OCI-LY7 (cell line): ENCODE data around the gene ERCC5. TPM values are rescaled to one million over a fixed set of nuclear protein-coding genes. Genes with fewer than 3 reads are reported as not detected.

Source experiments
- BruUV-seq: library from RNA; stranded (reverse); fragments of 400-500 nt; replicated peaks from 2 replicates; lab custom pipeline; 2021; lab: Mats Ljungman, UMichigan
- CTCF ChIA-PET: fragments of 300-600 bp; sonication (Branson Sonifier 250); formaldehyde crosslinking; loops from one replicate; lab custom pipeline; 2022; ENCODE audit warnings: antibody characterized with exemption; ENCODE audit not compliant: unreplicated experiment; lab: Charles Lee
- POLR2A ChIA-PET: fragments of 300-600 bp; sonication (Branson Sonifier 250); formaldehyde crosslinking; loops from one replicate; lab custom pipeline; 2022; ENCODE audit warnings: antibody characterized with exemption; lab: Charles Lee
- DNase-seq: peaks from one replicate; pipeline ENCODE4 v3.0.0-alpha.2; 2015; ENCODE audit warnings: low spot score
- H2AFZ ChIP-seq: fragments of 200-600 bp; sonication (generic), shearing (Covaris generic); 2 replicates; pipeline ENCODE4 v1.6.1; 2014; ENCODE audit warnings: mild to moderate bottlenecking, antibody characterized with exemption, low read length, moderate library complexity
- H3K27ac ChIP-seq: fragments of 200-600 bp; sonication (generic); 2 replicates; pipeline ENCODE4 v1.5.1; 2014; ENCODE audit warnings: mixed run types, low read depth, mild to moderate bottlenecking, moderate library complexity, low read length, inconsistent platforms; ENCODE audit not compliant: poor library complexity, severe bottlenecking
- H3K36me3 ChIP-seq: fragments of 200-600 bp; sonication (generic); 2 replicates; pipeline ENCODE4 v1.6.1; 2014; ENCODE audit warnings: mild to moderate bottlenecking, antibody characterized with exemption, low read length, moderate library complexity, mixed read lengths; ENCODE audit not compliant: insufficient read depth
- H3K4me1 ChIP-seq: fragments of 200-600 bp; sonication (generic); 2 replicates; pipeline ENCODE4 v1.5.1; 2014; ENCODE audit warnings: mild to moderate bottlenecking, low read length; ENCODE audit not compliant: insufficient read depth, poor library complexity, severe bottlenecking
- H3K4me2 ChIP-seq: fragments of 200-600 bp; sonication (generic); 2 replicates; pipeline ENCODE4 v1.6.1; 2014; ENCODE audit warnings: mild to moderate bottlenecking, low read length
- H3K4me3 ChIP-seq: fragments of 200-600 bp; sonication (generic); 2 replicates; pipeline ENCODE4 v1.5.1; 2014; ENCODE audit warnings: mild to moderate bottlenecking, low read depth, low read length; ENCODE audit not compliant: poor library complexity, severe bottlenecking
- H3K79me2 ChIP-seq: fragments of 200-600 bp; sonication (generic); 2 replicates; pipeline ENCODE4 v1.6.1; 2016; ENCODE audit warnings: low read depth, mild to moderate bottlenecking, low read length, moderate library complexity, mixed read lengths; ENCODE audit not compliant: insufficient read depth
- H3K9me2 ChIP-seq: fragments of 200-600 bp; sonication (generic); 2 replicates; pipeline ENCODE4 v1.6.1; 2016; ENCODE audit warnings: mild to moderate bottlenecking, low read length, mixed read lengths; ENCODE audit not compliant: insufficient read depth
- H3K9me3 ChIP-seq: fragments of 200-600 bp; sonication (generic); 2 replicates; pipeline ENCODE4 v1.6.1; 2014; ENCODE audit warnings: mild to moderate bottlenecking, mixed run types, low read length, mixed read lengths
- H4K20me1 ChIP-seq: fragments of 200-600 bp; sonication (generic); 2 replicates; pipeline ENCODE4 v1.6.1; 2014; ENCODE audit warnings: mild to moderate bottlenecking, antibody characterized with exemption, low read length, moderate library complexity, mixed read lengths; ENCODE audit not compliant: insufficient read depth
- EZH2phosphoT487 ChIP-seq: fragments of 200-600 bp; sonication (generic); IDR thresholded peaks from 2 replicates; pipeline ENCODE4 v1.6.1; 2018; ENCODE audit warnings: low read depth, borderline replicate concordance, mild to moderate bottlenecking, mixed run types, antibody characterized with exemption, low read length, moderate library complexity, mixed read lengths
- intact Hi-C: fragments of 100-400 bp; cut with micrococcal nuclease; formaldehyde crosslinking; loops from one replicate; pipeline ENCODE4 v1.10.0; 2022; ENCODE audit not compliant: unreplicated experiment
- total RNA-seq, 2 experiments: library from RNA; depleted of rRNA in 1 of 2; stranded (reverse); fragments of >200 nt in 1 of 2; shearing (Covaris generic) in 1 of 2; gene quantifications; 2 replicates each; pipeline ENCODE4 v1.2.3, GENCODE V29; 2014 to 2022
- TF ChIP-seq, protein P1 (sequence below): fragments of 200-600 bp; sonication (generic); conservative IDR thresholded peaks from 2 replicates; pipeline ENCODE4 v1.5.1; 2014; ENCODE audit warnings: mild to moderate bottlenecking, antibody characterized with exemption, low read length, moderate library complexity, mixed read lengths

The ERCC5 gene
- total RNA-seq, 2 experiments from 2014 or later = 37.9 to 38.5 TPM

DNA sequence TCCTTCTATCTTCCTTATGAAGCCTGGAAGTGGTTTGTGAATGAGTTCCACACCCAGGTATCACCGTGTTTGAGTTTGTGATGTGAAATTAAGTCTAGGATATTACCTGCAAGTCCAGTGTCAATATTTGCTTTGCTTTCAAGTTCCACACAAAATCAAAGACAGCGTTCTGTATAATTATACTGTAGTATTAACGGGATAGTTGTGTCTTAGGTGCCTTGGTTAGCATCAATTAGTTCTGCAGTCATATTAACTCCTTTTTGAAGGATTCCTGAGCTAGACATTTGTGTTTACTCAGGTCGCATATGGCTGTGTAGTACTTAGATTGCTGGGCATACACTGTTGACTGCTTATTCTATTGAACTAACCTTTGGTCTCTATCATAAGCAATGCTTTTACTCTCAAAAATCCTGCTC is 54.4 kb downstream of the ERCC5 start:
- Histone ChIP-seq H3K36me3 (no peaks in the 10 kb centered on the region), H3K4me1 (peaks cover 3% of the 10 kb centered on the region), H3K79me2 (no peaks in the 10 kb centered on the region), H3K27ac (no peak overlapping the region), H2AFZ (no peak overlapping the region), H3K9me3 (no peaks in the 10 kb centered on the region), H3K9me2 (no peaks in the 10 kb centered on the region), H3K4me2 (no peak overlapping the region), H4K20me1 (no peaks in the 10 kb centered on the region), H3K4me3 (no peak overlapping the region)
- BruUV-seq = no TSS peak
- POLR2A ChIA-PET = interaction anchor here (0.7 kb wide), 1 partner anchor 264 kb away, joined by 3 read pairs; no protein-coding TSS in a partner anchor
- no peak for DNase-seq
- TF ChIP-seq, protein P1, sequence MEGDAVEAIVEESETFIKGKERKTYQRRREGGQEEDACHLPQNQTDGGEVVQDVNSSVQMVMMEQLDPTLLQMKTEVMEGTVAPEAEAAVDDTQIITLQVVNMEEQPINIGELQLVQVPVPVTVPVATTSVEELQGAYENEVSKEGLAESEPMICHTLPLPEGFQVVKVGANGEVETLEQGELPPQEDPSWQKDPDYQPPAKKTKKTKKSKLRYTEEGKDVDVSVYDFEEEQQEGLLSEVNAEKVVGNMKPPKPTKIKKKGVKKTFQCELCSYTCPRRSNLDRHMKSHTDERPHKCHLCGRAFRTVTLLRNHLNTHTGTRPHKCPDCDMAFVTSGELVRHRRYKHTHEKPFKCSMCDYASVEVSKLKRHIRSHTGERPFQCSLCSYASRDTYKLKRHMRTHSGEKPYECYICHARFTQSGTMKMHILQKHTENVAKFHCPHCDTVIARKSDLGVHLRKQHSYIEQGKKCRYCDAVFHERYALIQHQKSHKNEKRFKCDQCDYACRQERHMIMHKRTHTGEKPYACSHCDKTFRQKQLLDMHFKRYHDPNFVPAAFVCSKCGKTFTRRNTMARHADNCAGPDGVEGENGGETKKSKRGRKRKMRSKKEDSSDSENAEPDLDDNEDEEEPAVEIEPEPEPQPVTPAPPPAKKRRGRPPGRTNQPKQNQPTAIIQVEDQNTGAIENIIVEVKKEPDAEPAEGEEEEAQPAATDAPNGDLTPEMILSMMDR = no peak
- TF ChIP-seq EZH2phosphoT487 = no peak
- intact Hi-C loops = no loop called here
- CTCF ChIA-PET = no interaction called here

- no peak overlapping the region for H3K4me3 ChIP-seq
- TF ChIP-seq, protein P1 = no peak
- no peak for TF ChIP-seq EZH2phosphoT487
- H4K20me1 ChIP-seq = no peaks in the 10 kb centered on the region
- no peaks in the 10 kb centered on the region for H3K36me3 ChIP-seq
- H3K4me1 ChIP-seq = peaks cover 3% of the 10 kb centered on the region
- H3K9me3 ChIP-seq = no peaks in the 10 kb centered on the region
- no TSS peak for BruUV-seq
- H3K79me2 ChIP-seq = no peaks in the 10 kb centered on the region
- no peaks in the 10 kb centered on the region for H3K9me2 ChIP-seq
- intact Hi-C loops = no loop called here
- CTCF ChIA-PET = no interaction called here
- H2AFZ ChIP-seq = no peak overlapping the region
- H3K27ac ChIP-seq = no peak overlapping the region
- H3K4me2 ChIP-seq = no peak overlapping the region
- POLR2A ChIA-PET = interaction anchor here (0.7 kb wide), 1 partner anchor 263 kb away, joined by 3 read pairs; no protein-coding TSS in a partner anchor
- no peak for DNase-seq
Observed at GRCh38 chr13:102901056-102901455, 55.2 kb downstream of the ERCC5 start.

DNA sequence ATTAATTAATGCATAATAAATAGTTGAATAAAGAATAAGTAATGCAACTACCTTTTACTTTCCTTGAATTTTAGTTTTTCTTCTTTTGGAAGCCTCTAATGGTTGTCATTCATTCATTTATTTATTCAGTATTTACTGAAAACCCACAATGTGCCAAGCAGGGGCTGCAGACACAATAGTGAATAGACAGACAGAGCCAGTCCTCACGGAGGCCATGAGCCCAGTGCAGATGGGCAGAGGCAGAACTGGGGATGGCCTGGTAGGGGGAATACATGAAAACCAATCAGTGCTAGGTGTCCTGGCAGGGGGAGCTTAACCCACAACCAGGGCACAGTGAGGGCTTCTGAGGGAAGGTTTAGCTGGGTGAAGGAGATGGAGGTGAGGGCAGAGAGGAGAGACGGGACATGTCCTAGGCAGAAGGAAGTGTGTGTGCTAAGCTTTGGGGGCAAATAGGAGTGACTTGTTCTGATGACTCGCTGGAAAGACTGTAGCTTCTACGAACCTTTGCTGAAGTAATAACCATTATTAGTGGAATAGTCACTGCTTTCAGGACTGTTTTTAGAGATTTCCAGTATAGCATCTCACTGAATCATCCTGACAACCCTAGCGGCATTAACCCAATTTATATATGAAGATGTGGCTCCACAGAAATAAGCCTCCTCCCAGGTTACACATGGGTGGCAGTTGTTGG is 55.9 kb downstream of the ERCC5 start:
- no peaks in the 10 kb centered on the region for H3K9me3 ChIP-seq
- peaks cover 3% of the 10 kb centered on the region for H3K4me1 ChIP-seq
- TF ChIP-seq, protein P1 = no peak
- TF ChIP-seq EZH2phosphoT487 = no peak
- ChIA-PET CTCF (no interaction called here), POLR2A (no interaction called here)
- H3K4me2 ChIP-seq = no peak overlapping the region
- no peak overlapping the region for H3K4me3 ChIP-seq
- BruUV-seq = no TSS peak
- no peaks in the 10 kb centered on the region for H4K20me1 ChIP-seq
- H3K9me2 ChIP-seq = no peaks in the 10 kb centered on the region
- H3K27ac ChIP-seq = no peak overlapping the region
- H3K79me2 ChIP-seq = no peaks in the 10 kb centered on the region
- intact Hi-C loops = no loop called here
- no peak overlapping the region for H2AFZ ChIP-seq
- H3K36me3 ChIP-seq = no peaks in the 10 kb centered on the region
- DNase-seq = no peak
